Stimulated activated CD8-positive, alpha-beta memory T cell treated with anti-CD3 and anti-CD28 coated beads, Interleukin-15, amount 100 ng/mL, for 48 hours (primary cell): ENCODE measurements around the gene LRRIQ1.

ENCODE experiments used
- DNase-seq, 2 donors: peaks; one replicate each; pipeline ENCODE4 v3.0.0-alpha.2; 2020; ENCODE audit warnings: low read depth in 2 of 2

Gene LRRIQ1

DNA sequence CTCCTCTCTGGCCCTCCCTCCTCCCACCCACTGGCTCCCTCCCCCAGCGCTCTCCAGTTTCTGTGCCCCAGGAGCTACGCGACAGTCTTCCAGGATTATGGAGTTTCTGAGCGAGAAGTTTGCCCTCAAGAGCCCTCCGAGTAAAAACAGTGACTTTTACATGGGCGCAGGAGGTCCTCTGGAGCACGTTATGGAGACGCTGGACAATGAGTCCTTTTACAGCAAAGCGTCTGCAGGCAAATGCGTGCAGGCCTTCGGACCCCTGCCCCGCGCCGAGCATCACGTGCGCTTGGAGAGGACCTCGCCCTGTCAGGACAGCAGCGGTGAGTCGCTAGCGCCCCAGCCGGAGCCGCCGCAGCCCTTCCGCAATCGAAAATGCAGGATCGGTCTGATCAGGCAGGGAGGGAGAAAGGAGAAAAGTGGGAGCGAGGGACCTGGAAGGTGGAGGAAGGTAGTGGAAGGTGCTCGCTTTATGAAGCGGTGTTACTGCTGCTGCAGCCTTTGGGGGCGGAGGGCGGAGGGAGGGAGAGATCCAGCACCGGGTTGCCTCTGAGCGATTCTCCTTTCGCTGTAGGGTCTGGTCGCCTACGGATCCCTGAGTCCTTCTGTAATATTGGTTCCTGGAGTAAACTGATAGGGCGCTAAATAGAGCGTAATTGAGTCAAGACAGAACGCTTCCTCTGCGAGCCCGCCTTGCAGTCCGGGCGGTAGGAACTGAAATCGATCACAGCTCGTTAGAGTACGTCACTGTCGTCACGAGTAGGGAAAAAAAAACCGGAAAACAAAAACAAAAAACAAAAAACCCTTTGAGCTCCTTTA, 244.2 kb downstream of the LRRIQ1 start, which contains the start of gene ALX1:
Gene ALX1, plus strand, starts transcription at position 56 of the 819 bp plus-strand sequence. Its CDS starts 42 bp downstream, at position 98.
- no peak for DNase-seq

DNA sequence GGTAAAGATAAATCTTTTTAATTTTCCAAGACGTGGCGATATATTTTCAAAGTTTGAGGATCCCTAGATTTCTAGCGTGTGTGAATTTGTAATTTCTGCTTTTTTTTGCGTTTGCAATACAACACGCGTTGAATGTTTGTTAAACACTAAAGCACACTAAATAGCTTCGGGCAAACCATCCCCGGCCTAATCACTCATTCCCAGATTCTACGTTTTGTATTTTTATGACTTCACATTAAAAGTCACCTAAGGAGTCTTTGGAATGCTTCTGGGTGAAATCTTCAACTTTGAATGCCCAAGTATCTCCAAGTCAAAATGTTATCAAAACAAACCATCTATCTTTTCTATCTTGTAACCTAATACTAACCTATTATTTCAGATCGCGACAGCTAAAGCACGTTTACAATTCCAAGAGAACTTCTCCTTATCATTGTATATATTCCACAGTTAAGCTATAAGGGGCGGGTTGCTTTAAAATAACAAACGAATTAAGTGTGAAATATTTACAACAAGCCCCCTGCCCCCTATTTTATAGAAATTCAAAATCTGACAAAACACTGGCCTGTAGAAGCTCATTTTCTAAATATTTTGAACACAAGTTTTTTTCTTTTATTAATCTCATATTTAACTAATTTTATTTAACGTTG, 245.0 kb downstream of the LRRIQ1 start:
- no peak for DNase-seq

DNA sequence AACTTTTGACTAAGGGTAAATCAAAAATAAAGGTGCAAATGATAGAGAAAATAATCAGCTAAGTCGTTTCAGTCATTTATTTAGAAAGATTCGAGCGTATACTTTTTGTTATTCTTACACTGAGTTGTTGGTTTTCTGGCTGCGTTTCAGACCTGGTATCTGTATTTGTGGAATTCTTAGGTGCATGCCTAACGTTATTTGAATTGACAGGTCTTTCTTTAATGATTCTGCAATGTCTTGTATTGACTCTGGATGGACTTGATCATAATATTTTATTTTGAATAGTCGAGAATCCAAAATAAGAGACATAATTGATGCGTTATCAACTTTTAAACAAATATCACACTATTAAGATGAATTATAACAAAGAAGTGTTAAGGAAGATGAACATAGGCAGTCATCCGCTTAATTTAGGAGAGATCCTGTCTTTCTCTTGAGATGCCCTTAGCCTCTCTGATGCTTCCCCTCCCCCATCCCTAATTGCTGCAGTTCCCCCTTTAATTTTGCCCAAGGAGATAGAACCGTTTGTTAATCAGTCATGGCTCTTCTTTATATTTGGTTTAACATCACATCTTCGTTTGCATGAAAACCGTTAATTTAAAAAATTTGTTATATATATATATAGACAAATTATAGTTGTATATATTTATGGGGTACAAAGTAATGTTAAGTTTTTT, 245.6 kb downstream of the LRRIQ1 start:
- DNase-seq: no peak

DNA sequence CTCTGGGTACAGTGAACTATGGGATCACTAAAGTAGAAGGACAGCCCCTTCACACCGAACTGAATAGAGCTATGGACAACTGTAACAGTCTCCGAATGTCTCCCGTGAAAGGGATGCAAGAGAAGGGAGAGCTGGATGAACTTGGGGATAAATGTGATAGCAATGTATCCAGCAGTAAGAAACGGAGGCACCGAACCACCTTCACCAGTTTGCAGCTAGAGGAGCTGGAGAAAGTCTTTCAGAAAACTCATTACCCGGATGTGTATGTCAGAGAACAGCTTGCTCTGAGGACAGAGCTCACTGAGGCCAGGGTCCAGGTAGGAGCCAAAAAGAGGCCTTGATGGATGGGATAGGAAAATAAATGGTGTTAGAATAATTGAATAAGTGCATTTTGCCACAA, 247.4 kb downstream of the LRRIQ1 start:
- DNase-seq: no peak
